ENCODE results near the gene TEKT3.

TEKT3 gene

DNA sequence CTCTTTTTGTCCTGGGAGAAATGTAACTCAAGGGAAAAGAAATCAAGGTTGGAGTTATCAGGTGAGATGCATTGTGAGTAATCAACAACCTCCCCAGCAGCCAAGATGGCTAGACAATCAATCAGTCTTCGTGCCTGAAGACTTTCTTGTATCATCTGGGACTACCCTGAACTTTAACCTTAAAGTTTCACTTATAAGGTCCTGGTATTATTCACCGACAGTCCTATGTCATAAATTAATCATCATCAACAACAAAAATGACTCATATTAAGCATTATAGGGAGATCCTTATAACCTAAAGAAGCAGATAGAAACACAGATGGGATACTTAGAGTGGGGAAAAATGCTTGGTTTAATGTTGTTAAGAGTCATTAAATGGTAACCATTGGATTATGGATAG is 7.7 kb upstream of the TEKT3 start:
- DNase-seq: no peak

DNA sequence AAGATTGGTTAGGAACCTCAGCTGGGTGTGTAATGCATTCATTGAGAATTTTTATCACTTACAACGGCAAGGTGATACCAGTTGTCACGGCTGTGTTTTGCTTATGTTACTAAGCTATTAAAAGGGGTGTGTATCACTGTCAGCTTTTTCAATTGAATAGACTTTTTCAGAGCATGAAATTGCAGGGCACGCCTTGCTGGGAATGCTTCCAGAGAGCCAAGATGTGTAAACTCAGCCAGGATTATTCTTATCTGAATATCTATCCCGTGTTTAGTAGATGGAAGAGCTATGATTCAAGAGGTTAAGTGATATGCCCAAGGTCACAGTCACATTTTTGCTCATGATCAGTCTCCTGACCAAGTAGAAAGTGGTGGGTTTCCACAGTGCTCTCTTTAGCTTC is 6.6 kb upstream of the TEKT3 start:
- no peak for DNase-seq

DNA sequence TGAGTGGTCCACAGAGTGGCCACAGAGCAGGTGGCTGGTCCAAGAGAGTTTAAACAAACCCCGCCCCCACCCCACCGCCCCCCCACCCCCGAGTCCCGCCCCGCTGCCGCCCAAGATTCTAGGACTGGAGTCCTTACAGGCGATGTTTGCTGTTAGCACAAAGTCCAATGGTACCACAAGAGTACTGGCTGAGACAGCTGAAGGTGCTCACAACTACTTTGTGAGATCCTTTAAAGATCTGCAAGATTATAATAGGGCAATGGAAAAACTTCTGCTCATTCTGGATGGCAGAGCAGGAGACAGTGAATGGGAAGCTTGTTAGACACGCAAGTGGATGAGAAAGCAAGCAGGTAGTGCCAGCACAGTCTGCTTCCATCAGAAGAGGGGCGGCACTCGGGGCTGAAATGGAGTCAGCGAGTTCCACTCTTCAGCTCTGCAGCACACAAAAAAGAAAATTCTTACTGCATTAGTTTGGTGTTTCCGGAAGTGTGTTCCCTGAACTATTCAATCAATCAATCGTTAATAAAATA is 4.7 kb upstream of the TEKT3 start:
- no peak for DNase-seq

DNA sequence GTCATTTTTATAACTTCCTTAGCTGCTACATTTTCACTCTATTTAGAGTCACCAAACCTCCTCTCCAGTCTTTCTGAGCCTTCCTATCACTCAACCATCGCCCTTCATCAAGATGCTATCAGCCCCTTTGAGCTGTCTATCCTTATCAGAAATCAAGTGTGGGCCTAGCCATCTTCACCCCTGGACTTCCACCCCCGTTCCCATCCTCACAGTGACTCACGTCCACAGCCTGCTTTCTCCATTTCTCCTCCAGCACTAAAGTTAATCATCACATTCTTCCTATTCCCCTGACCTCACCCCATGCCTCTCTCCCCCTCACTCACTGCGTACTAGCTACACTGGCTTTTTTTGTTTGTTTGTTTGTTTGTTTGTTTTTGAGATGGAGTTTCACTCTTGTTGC is 2.4 kb upstream of the TEKT3 start:
- no peak for DNase-seq

DNA sequence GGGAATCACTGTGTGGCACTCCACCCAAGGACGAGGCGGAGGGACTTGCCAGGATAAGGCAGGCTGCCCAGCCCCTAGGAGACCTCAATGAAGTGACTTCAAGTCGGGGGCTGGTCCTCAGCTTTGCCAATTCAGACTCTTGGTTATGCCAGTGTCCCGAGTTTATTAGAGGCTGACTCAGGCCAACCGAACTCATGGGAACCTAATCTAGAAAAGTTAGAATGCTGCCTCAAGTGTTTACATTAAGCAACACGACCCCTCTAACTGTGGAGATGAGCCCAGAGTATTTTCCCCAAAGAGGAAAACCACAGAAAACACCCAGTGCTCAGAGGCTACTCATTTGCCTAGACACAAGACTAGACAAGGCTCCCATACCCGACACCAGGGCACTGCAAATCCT is 1.1 kb upstream of the TEKT3 start:
- no peak for DNase-seq

DNA sequence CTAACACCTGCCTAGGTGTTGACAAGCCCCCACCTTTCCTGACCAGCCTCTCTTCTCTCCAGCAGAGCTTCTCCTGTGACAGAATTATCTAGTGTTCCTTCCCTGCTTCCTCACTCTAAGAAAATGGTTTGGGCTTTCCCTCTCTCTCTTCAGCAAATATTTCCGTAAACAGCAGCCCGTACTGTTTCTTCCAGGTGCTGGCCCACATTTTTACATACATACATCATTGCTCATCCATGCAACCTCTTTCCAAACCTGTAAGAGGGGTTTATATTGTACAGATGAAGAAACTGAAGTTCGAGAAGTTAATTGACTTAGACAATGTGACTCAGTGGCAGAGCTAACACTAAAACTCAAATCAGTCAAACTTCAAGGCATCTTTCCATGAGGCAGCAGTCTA is 569 bp upstream of the TEKT3 start:
- DNase-seq: no peak

DNA sequence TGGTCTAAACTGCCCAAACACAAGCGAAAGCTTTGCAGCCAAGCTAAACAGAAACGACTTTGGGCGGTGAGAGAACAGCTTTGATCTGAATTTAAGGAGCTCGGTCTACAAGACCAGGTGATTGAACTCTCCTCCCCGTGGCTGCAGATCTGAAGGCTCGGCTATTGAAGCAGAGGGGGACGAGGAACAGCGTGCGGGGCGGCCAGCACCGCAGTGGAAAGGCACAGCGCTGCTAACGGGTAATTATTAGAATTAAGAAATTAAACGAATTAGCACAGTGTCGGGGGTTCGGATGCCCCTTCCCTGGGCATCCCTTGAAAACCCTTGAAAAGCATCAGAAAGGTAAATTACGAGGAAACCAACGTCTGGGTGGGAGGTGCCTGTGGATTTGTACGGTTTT is 431 bp downstream of the TEKT3 start:
- no peak for DNase-seq

DNA sequence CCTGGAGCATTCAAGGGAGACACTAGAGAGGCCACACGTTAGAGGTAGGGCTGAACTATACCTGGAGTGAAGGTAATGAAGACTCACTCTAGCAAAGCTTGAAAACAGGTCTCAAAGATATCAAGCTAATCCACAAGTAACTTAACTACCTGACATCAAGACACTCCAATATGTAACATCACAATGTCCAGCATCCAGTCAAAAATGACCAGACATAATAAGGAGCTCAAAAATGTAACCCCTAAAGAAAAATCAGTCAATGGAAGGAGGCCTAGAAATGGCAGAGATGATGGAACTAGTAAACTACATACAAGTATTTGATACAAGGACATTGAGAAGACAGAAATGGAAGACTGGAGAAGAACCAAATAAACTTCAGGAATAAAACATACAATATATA is 6.0 kb downstream of the TEKT3 start:
- DNase-seq: no peak

DNA sequence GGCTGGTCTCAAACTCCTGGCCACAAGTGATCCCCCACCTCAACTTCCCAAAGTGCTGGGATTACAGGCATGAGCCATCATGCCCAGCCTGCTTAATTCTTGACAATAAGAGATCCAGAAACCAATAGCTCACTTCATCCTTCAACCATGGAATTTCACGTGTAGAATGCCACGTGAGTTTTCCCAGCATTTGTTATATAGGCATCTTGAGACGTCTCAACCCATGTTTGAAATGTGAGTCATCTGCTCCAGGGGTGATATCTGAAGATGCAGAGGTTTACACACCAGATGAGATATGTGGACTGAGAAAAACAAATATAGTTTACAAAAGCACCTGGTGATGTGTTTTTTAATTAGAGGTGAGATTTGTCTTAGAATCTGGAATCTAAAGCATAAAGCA is 7.1 kb downstream of the TEKT3 start:
- DNase-seq: no peak

DNA sequence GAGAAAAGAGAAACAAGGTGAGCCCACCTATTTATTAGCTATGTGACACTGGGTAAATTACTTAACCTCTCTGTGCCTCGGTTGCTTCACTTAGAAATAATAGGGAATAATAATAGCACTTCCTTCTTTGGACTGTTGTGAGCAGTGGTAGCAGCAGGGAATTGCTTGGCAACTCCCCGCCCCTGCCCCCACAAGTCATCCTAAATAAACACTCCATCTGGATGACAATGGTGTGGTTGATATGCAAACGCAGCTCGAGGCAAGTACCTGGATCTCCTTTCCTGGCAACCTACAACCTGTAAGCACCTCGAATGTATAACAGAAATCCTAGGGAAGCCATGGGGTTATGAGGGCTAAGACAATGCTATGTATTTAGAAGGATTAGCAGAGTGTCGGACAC is 9.1 kb downstream of the TEKT3 start:
- DNase-seq: no peak

DNA sequence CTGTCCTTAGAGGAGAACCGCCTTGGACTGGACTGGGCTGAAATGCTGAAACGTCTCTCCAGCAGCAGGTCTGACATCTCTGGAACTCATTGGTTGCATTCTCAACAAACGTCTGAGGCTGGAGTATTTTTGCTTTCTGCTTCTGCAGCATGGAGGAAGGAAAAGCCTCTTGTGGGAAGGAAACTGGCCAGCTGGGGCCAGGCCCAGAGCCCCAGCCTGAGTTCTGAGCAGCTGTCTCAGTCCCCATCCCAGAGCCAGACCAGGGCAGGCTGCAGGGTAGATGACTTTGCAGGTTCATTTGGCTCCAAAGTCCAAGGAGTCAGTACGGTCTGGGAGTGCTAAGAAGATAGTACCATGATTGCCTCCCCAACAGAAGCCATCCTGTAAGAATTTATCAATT is 18.3 kb downstream of the TEKT3 start:
- DNase-seq: no peak

DNA sequence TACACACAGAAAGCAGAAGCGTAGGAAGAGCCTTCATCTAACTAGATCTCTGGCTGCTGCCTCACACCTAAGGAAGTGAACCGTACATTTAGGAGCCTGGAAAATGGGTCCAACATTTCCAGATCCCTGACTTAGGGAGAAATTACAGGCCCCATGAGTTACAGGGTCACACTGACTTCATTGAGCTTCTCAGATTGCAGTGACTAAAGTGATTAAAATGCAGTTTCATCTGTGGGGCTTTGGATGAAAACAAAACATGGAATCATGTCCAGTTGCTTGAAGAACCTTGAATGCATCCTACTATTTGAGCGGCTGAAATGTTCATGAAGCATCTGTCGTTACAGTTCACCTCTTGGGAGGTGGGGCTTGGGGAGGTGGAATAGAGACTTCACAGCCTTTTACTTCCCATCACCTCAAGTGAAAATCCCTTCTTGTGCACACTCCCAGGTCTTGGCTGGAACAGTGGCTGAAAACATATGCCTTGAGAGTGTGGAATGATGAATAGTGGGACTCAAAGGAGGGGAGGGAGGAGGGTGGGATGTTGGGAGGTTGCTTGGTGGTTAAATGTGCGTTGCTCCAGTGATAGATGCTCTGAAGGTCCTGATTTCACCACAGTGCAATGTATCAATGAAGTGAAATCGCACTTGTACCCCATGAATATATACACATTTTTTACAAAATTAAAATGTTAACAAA is 19.7 kb downstream of the TEKT3 start:
- no peak for DNase-seq

DNA sequence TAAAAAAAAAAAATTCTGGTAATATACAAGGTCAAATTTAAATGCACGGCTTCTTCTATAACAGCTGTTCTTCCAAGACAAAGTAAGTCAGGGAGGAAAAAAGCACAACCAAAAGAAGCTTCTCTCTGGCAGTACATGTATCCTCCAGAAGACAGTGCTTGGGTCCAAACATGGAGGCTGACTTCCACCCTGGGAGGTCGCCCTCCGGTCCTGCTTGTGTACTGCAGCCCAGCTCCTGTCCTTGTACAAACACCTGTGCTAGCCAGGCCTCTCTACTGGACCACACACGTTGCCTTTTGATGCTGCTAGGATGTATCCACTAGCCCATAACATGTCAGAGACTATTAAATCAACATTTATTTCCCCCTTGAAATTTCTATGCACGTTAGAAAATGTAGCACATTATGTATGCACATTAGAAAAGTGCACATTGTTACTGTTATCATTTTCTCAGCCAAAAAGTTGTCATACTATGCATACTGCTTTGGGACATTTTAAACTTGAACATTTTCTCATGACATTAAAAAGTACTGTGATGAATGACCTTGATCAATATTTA is 21.9 kb downstream of the TEKT3 start:
- no peak for DNase-seq

DNA sequence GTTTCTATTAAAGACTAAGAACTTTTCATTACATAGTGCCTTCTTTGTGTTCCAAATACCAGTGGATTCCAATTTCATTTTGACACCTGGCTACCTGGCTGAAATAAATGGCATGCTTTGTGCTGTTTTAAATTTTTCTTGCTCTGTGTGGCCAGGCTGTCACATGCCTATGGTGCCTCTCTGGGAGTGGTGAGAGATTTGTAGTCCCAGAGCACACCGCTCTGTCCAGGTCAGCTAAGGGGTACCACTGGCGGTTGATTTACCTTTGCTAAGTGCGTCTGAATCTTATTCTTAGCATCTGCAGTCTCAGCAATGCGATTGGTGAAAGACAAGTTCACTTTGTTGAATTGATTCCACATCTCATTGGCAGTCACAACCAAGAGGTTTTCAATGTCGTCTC is 29.4 kb downstream of the TEKT3 start:
- DNase-seq: no peak

DNA sequence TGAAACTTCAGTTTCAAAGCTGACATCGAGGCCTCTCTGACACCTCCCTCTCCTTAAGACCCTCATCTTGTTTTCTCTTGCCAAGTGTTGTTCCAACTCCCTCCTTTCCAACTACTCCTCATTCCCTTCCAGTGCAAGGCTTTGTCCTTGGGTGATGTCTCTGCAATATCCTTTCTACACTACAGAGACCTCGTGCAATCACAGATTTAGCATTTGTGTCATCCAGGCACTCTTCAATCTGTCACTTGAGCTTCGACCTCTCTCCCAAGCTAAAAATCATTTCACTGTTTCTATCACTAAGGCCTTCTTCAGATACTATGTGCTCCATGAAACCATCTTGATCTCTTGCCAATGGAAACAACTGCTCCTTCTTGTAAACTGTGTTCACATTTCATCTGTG is 31.6 kb downstream of the TEKT3 start:
- DNase-seq: no peak

DNA sequence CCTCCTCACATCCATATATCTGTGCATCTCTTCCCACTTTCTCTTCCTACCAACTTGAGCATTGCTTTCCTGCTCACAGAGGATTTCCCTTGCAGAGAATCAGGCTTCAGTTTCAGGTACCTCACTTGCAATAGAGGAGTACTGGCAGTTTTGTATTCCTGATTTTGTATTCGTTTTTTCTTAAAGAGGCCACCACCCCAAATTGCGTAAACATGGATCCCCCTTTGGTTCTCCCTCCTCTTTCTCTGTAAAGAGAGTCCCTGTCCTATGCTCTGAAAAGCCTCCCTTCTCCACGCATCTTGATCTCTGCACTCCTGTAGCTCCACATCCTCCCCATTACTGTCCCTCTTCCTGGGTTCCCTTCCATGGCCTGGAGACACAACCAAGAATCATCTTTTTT is 32.2 kb downstream of the TEKT3 start:
- no peak for DNase-seq

DNA sequence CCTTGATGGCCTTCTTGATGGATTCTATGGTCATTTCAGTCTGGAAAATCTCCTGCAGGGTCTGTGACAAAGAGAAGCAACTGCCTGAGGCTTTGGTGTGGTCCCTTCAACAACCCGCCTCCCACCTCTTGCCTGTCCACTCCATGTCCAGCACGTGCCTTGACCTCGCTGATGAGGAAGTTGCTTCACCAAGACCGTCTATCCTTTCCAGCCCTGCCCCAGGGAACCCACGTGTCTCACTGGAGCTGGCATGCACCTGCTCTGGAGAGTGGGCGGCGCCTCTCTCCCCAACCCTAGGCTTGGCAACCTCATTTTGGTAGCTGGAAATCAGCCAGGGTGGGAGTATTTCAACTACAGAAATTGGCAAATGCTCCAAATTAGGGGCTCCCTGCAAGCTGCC is 32.6 kb downstream of the TEKT3 start:
- DNase-seq: no peak

DNA sequence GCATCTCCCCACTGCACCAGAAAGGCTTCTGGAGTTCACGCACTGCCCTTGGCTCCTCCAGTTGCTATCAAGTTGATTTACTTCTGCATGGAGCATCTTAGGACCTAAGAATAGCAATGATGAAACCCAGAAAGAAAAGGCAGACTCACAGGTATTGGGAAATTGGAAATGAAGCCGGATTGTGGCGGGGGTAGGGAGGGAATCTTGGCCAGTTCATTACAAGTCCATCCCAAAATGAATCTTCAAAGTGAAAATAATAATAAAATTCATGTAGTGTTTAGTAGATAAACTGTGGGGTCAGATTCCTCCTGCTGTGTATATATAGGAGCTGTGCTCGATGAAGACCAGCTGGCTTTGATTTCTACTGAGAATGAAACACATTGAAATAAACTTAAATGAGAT is 33.7 kb downstream of the TEKT3 start:
- no peak for DNase-seq

DNA sequence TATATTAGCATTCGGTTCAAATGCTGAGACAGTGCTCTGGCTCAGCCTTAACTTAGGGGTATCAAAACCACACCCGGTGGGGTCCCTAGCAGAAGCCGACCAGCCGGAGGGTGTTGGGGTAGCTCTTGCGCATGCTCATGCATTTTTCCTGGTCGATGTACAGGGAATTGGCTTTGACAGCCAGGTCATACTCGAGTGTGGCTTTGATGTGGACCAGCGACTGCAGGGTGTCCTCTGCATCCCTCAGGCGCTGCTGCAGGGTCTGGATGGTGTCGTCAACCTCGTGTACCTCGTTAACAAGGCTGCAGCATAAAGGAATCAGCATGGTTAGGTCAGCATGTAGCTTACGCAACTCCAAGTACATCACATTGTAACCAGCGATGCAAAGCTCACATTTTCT is 37.5 kb downstream of the TEKT3 start:
- DNase-seq: no peak

DNA sequence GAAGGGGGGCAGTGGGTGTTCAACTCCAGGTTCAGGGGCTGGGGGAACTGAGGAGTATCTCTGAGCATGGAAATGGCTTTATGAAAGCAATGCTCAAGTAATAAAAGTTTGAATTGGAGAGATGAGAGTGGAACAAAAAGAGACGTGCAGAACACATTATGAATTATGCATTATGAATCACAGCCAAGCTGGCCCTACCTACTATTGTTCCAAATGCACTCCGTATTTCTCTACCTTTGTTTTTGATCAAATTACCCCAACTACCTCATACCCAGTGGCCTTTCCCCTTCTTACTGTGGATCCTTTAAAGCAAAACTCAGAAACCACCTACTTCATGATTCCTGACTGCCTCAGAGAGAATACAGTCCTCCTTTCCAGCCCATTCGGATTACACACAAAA is 38.1 kb downstream of the TEKT3 start:
- no peak for DNase-seq

DNA sequence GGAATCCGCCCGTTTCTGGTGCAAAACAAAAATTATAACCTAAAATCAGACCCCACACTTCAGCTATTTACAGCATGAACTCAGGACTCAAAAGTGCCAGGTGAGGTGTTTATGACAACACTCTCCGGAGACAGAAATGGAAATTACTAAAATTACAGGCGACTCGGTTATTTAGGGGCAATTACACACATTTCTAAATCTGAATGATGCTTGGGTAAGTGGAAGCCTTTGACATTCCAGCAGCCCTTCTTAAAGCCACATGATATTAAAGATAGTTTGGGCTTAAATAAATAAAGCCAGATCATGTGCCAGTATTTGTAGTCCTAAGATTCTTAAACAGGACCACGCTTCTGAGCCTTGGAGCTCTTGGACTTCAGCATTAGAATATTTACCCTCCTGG is 39.6 kb downstream of the TEKT3 start:
- no peak for DNase-seq

DNA sequence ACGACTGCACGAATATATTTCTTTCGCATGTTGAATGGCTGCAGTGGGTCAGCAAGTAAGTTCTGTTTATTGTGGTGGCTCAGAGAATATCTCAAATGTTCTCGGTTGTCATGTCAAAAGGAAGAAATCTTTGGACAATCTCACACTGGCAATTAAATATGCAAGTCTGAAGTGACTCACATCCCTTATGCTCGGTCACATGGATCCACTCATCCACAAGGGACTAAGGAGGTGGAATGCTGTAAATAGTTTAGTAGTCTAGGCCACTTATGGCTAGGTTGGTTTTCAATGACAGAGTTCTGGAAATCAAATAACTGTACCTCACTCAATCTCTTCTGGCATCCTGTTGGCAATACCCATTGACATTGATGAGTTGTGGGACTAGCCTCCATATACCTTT is 43.2 kb downstream of the TEKT3 start:
- DNase-seq: no peak

DNA sequence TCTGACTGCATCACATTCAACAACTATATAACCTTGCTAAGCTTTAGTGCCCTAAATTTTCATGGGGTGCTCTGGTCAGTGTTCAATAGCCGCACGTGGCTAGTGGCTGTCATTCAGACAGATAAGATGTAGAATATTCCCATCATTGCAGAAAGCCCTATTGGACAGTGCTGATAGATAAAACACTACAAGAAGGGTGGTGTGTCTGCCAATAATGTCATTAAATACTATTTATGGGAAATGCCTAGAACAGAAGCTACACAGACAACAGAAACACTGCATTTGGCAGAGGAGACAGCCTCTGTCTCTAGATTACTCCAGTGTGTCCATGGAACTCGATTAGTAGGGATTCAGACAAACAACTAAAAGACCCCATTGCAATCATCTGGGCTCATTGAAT is 47.8 kb downstream of the TEKT3 start:
- DNase-seq: no peak

DNA sequence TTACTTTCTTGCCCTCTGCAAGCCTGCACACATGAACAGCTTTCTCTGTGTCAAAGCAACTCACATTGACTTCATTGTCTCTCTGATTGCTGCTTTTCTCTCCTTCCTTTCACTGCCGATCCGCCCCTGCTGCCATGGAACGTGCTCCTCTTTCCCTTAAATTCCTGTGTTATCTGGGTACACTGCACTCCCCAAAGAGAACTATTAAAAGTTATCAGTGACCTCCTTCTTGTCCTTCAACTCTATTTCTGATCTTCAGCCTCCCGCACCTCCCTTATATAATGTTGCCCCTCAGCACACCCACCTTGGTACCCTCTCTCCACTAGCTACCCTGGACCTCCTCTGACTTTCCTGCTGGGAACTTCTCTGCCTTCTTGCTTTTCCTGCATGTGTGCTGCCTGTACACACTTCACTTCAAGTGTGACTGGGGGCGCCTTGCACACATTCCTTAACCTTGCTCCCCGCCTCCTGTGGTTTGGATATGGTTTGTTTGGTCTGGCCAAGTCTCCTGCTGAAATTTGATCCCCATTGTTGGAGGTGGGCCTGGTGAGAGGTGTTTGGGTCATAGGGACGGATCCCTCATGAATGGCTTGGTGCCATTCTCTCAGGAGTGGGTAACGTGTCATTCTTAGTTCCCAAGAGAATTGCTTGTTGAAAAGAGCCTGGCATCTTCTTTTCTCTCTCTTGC is 49.6 kb downstream of the TEKT3 start:
- DNase-seq: no peak

DNA sequence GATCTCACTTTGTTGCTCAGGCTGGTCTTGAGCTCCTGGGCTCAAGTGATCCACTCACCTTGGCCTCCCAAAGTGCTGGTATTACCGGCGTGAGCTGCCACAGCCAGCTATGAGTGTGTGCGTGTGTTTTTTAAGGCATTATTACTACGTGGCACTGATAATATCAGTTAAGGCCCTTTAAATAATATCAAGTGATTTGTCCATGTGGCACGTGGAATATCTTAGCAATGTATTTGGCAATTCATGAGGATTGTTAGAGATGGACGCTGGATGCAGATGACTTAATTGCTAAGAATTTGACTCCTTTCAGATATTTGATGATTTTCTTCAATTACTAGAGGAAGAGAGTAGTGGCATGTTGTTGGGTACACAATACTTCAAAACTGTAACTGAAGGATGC is 50.8 kb downstream of the TEKT3 start:
- DNase-seq: no peak

Data from activated CD4-positive, alpha-beta T cell treated with anti-CD3 and anti-CD28 coated beads for 48 hours (primary cell).